A549 (cell line): ENCODE measurements around the gene CYB5B. TPM values are rescaled to one million over a fixed set of nuclear protein-coding genes. Genes with fewer than 3 reads are reported as not detected.

ENCODE experiments used
- ATAC-seq, 2 experiments: fragments of 200-7000 bp in 1 of 2; fragments of >200 bp in 1 of 2; cut with Nextera tagmentation in 1 of 2; cut with Tn5 transposase in 1 of 2; 3 replicates each; pipeline versions ENCODE4 v1.8.0 to v1.9.1; 2018 to 2020; ENCODE audit warnings: mild to moderate bottlenecking in 1 of 2, moderate library complexity in 1 of 2
- CTCF ChIA-PET: fragments of 300-600 bp; sonication (Branson Sonifier 250); formaldehyde crosslinking; extraction: SDS; loops from one replicate; lab custom pipeline; 2021; ENCODE audit warnings: antibody characterized with exemption, inconsistent platforms; lab: Yijun Ruan, JAX
- POLR2A ChIA-PET: fragments of 350-600 bp; formaldehyde crosslinking; extraction: SDS; loops from one replicate; lab custom pipeline; 2021; ENCODE audit warnings: antibody characterized with exemption, inconsistent platforms; lab: Yijun Ruan, JAX
- DNase-seq, 2 experiments: peaks; one replicate each; pipeline versions ENCODE4 v3.0.0 to v3.0.0-alpha.2; 2011 to 2016; ENCODE audit warnings: low read depth in 1 of 2, low spot score in 1 of 2
- FAIRE-seq: peaks from 2 replicates; lab custom pipeline; 2011; peaks lifted over from hg19 to GRCh38; lab: Jason Lieb, UNC
- H3K27ac ChIP-seq, 2 experiments: fragments of >200 bp; sonication (Bioruptor Twin); formaldehyde crosslinking; 3 replicates each; pipeline ENCODE4 v1.5.1; 2016 to 2017
- H3K4me1 ChIP-seq: fragments of >200 bp; sonication (Bioruptor Twin); formaldehyde crosslinking; 3 replicates; pipeline ENCODE4 v1.6.1; 2016
- H3K4me2 ChIP-seq: fragments of >200 bp; sonication (Bioruptor Twin); formaldehyde crosslinking; 3 replicates; pipeline ENCODE4 v1.6.1; 2016
- H3K4me3 ChIP-seq: fragments of >200 bp; sonication (Bioruptor Twin); formaldehyde crosslinking; 3 replicates; pipeline ENCODE4 v1.5.1; 2016
- H3K9me3 ChIP-seq: fragments of >200 bp; sonication (Bioruptor Twin); formaldehyde crosslinking; 3 replicates; pipeline ENCODE4 v1.6.1; 2016
- BCL3 ChIP-seq: fragments of >200 bp; sonication (Bioruptor Twin); formaldehyde crosslinking; IDR thresholded peaks from 3 replicates; pipeline ENCODE4 v1.6.1; 2016
- EHF ChIP-seq: fragments of 250-450 bp; sonication (Bioruptor Pico); IDR thresholded peaks from 2 replicates; pipeline ENCODE4 v1.5.0; 2020; ENCODE audit warnings: mild to moderate bottlenecking
- ELK1 ChIP-seq: fragments of 150-350 bp; IDR thresholded peaks from 2 replicates; pipeline ENCODE4 v1.6.1; 2014; ENCODE audit warnings: low read depth, mild to moderate bottlenecking, low read length
- FOSB ChIP-seq: fragments of 250-450 bp; sonication (Bioruptor Pico); IDR thresholded peaks from 2 replicates; pipeline ENCODE4 v1.5.0; 2020; ENCODE audit warnings: mild to moderate bottlenecking, moderate library complexity
- GATA3 ChIP-seq: IDR thresholded peaks from 2 replicates; pipeline ENCODE4 v1.6.1; 2012; ENCODE audit warnings: borderline replicate concordance
- HOXA7 ChIP-seq: fragments of 250-450 bp; sonication (Bioruptor Pico); IDR thresholded peaks from 2 replicates; pipeline ENCODE4 v1.5.0; 2020; ENCODE audit warnings: mild to moderate bottlenecking, moderate library complexity
- HOXB13 ChIP-seq: fragments of 250-450 bp; sonication (Bioruptor Pico); IDR thresholded peaks from 2 replicates; pipeline ENCODE4 v1.5.0; 2020; ENCODE audit warnings: low read depth, mild to moderate bottlenecking, moderate library complexity
- KDM1A ChIP-seq: fragments of 200-600 bp; sonication (generic); IDR thresholded peaks from 2 replicates; pipeline ENCODE4 v1.6.1; 2016; ENCODE audit warnings: low read depth, mild to moderate bottlenecking
- RAD21 ChIP-seq, 2 experiments: fragments of >200 bp in 1 of 2; sonication (Bioruptor Twin) in 1 of 2; formaldehyde crosslinking in 1 of 2; IDR thresholded peaks in 1 of 2; conservative IDR thresholded peaks in 1 of 2; 2 replicates in 1 of 2; 3 replicates in 1 of 2; pipeline ENCODE4 v1.6.1; 2012 to 2018; ENCODE audit warnings: inconsistent platforms in 1 of 2
- REST ChIP-seq: fragments of 200-600 bp; sonication (generic); IDR thresholded peaks from 2 replicates; pipeline ENCODE4 v1.6.1; 2016; ENCODE audit warnings: antibody characterized with exemption, mild to moderate bottlenecking, moderate library complexity
- RFX5 ChIP-seq: fragments of 450-650 bp; IDR thresholded peaks from 2 replicates; pipeline ENCODE4 v1.7.1; 2014; ENCODE audit warnings: antibody characterized with exemption, mild to moderate bottlenecking, moderate library complexity
- SMC3 ChIP-seq: fragments of >200 bp; sonication (Bioruptor Twin); formaldehyde crosslinking; IDR thresholded peaks from 3 replicates; pipeline ENCODE4 v1.6.1; 2018; ENCODE audit warnings: inconsistent platforms
- ZNF302 ChIP-seq: fragments of 250-450 bp; sonication (Bioruptor Pico); IDR thresholded peaks from 2 replicates; pipeline ENCODE4 v1.9.0; 2021; ENCODE audit warnings: inconsistent platforms, mild to moderate bottlenecking, moderate library complexity
- ZSCAN20 ChIP-seq: fragments of 250-450 bp; sonication (Bioruptor Pico); IDR thresholded peaks from 2 replicates; pipeline ENCODE4 v1.8.0; 2022; ENCODE audit warnings: mild to moderate bottlenecking, moderate library complexity
- WGBS: methylation state at CpG from one replicate; pipeline ENCODE4 v1.1.6; 2017; ENCODE audit errors: missing lambda C conversion rate; 5-methylcytosine and 5-hydroxymethylcytosine counted together
- polyA plus RNA-seq, 4 experiments: library from polyadenylated mRNA; depleted of rRNA in 3 of 4; stranded (reverse); fragments of >200 nt; fragmentation: RNase III in 1 of 4; extraction: RNeasy Plus Mini Kit Qiagen cat#74134 plus additional on column Dnase treatment in 1 of 4; gene quantifications; 2 replicates in 3 of 4; 3 replicates in 1 of 4; pipeline ENCODE4 v1.2.3, GENCODE V29; 2011 to 2017
- TF ChIP-seq, protein P1 (sequence below): IDR thresholded peaks from 2 replicates; pipeline ENCODE4 v1.6.1; 2012
- TF ChIP-seq, protein P2 (sequence below): fragments of >200 bp; sonication (Bioruptor Twin); formaldehyde crosslinking; IDR thresholded peaks from 3 replicates; pipeline ENCODE4 v1.5.1; 2016
- TF ChIP-seq, protein P3 (sequence below): fragments of >200 bp; sonication (Bioruptor Twin); formaldehyde crosslinking; IDR thresholded peaks from 2 replicates; pipeline ENCODE4 v1.6.1; 2016

Gene CYB5B
- polyA plus RNA-seq, 2 of the 4 experiments (the other 2 are of a cell fraction) = 248 to 477 TPM

- no peak overlapping the region for H3K27ac ChIP-seq
- POLR2A ChIA-PET = no interaction called here
- TF ChIP-seq EHF (CRISPR knock-in tag) (no peak), SMC3 (no peak), RAD21 (conservative IDR thresholded peaks at IDR 0.05 in 1 of 2, IDR thresholded peaks at IDR 0.05 in 1 of 2) (no peak), ZNF302 (CRISPR knock-in tag) (no peak), RFX5 (no peak), FOSB (no peak), KDM1A (no peak), ZSCAN20 (CRISPR knock-in tag) (no peak), GATA3 (no peak), HOXA7 (CRISPR knock-in tag) (no peak), ELK1 (no peak), HOXB13 (no peak), REST (no peak), BCL3 (no peak)
- TF ChIP-seq, protein P1, sequence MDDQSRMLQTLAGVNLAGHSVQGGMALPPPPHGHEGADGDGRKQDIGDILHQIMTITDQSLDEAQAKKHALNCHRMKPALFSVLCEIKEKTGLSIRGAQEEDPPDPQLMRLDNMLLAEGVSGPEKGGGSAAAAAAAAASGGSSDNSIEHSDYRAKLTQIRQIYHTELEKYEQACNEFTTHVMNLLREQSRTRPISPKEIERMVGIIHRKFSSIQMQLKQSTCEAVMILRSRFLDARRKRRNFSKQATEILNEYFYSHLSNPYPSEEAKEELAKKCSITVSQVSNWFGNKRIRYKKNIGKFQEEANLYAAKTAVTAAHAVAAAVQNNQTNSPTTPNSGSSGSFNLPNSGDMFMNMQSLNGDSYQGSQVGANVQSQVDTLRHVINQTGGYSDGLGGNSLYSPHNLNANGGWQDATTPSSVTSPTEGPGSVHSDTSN = no peak
- TF ChIP-seq, protein P2, sequence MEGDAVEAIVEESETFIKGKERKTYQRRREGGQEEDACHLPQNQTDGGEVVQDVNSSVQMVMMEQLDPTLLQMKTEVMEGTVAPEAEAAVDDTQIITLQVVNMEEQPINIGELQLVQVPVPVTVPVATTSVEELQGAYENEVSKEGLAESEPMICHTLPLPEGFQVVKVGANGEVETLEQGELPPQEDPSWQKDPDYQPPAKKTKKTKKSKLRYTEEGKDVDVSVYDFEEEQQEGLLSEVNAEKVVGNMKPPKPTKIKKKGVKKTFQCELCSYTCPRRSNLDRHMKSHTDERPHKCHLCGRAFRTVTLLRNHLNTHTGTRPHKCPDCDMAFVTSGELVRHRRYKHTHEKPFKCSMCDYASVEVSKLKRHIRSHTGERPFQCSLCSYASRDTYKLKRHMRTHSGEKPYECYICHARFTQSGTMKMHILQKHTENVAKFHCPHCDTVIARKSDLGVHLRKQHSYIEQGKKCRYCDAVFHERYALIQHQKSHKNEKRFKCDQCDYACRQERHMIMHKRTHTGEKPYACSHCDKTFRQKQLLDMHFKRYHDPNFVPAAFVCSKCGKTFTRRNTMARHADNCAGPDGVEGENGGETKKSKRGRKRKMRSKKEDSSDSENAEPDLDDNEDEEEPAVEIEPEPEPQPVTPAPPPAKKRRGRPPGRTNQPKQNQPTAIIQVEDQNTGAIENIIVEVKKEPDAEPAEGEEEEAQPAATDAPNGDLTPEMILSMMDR = no peak
- TF ChIP-seq, protein P3, sequence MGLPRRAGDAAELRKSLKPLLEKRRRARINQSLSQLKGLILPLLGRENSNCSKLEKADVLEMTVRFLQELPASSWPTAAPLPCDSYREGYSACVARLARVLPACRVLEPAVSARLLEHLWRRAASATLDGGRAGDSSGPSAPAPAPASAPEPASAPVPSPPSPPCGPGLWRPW = no peak
- DNase-seq (no peak), ATAC-seq (no peak), FAIRE-seq (no peak)
- CTCF ChIA-PET = no interaction called here
- peaks cover 18% of the 10 kb centered on the region for H3K4me1 ChIP-seq
- WGBS = 98% methylated on average over 1 of the region's 1 CpG
- peaks cover 3% of the 10 kb centered on the region; the same call in 1 of the 3 replicates for H3K9me3 ChIP-seq
- H3K4me2 ChIP-seq = no peak overlapping the region
- no peak overlapping the region for H3K4me3 ChIP-seq
Measured at GRCh38 chr16:69434066-69434465, 9.6 kb downstream of the CYB5B start.
